ENCODE data around the gene PAPPA2. TPM values are rescaled to one million over a fixed set of nuclear protein-coding genes. Genes with fewer than 3 reads are reported as not detected.

Gene PAPPA2
- total RNA-seq, 3 donors from 2014 or later, result 1.2 to 3.9 (median 2.6) TPM

DNA sequence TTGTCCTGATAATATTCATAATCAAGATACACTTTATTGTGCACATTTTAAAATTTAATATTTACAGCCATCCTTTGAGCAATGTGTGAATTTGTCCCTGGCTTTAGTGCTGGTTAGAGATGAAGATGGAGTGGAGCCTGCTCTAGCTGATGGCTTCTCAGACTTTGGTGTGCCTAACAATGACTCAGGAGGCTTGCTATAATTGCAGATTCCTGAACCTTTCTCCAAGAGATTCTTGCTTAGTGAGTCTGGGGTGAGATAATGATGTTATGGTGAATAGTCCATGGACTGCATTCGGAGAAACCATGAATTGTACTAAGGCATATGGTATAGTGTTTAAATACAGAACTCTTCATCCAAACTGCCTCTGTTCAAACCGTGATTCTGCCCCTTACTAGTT is 307.1 kb downstream of the PAPPA2 start:
- no peaks in the 10 kb centered on the region for H3K36me3 ChIP-seq
- TF ChIP-seq POLR2A (IDR thresholded peaks at IDR 0.05) (no peak), POLR2AphosphoS5 (IDR thresholded peaks at IDR 0.05) (no peak)
- TF ChIP-seq, protein P1, sequence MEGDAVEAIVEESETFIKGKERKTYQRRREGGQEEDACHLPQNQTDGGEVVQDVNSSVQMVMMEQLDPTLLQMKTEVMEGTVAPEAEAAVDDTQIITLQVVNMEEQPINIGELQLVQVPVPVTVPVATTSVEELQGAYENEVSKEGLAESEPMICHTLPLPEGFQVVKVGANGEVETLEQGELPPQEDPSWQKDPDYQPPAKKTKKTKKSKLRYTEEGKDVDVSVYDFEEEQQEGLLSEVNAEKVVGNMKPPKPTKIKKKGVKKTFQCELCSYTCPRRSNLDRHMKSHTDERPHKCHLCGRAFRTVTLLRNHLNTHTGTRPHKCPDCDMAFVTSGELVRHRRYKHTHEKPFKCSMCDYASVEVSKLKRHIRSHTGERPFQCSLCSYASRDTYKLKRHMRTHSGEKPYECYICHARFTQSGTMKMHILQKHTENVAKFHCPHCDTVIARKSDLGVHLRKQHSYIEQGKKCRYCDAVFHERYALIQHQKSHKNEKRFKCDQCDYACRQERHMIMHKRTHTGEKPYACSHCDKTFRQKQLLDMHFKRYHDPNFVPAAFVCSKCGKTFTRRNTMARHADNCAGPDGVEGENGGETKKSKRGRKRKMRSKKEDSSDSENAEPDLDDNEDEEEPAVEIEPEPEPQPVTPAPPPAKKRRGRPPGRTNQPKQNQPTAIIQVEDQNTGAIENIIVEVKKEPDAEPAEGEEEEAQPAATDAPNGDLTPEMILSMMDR (IDR thresholded peaks at IDR 0.05), result no peak
- no peaks in the 10 kb centered on the region for H3K4me1 ChIP-seq
- DNase-seq (ENCODE audit: low spot score in 2 of 2), result no peak
- H3K27me3 ChIP-seq, result peaks cover 0 to 4% of the 10 kb centered on the region in 2 donors
- intact Hi-C loops (cut with DNase I; ENCODE audit: low total_unique reads), result no loop called here
- H3K9me3 ChIP-seq, result no peaks in the 10 kb centered on the region
- no peak overlapping the region for H3K27ac ChIP-seq
- H3K4me3 ChIP-seq, result no peak overlapping the region

DNA sequence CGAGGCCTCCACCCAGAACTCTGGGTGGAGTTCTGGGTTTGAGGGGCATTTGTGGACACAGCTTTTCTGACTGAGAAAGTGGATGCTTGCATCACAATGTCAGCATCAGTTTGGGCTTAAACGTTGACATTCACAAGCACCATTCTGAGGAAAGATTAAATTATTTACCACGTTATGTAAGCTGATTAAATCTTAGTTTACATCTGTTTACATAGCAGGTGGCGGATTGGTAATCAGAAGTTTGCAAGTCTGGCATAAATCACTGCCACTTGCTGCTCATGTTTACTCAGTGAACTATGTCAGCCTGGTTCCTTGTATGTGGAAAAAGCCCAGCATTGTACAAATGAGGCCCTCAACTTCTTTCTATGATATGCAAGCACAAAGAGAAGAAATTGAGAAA is 310.1 kb downstream of the PAPPA2 start:
- peaks cover 0 to 4% of the 10 kb centered on the region in 2 donors for H3K27me3 ChIP-seq
- no peak overlapping the region for H3K27ac ChIP-seq
- intact Hi-C loops (cut with DNase I; ENCODE audit: low total_unique reads), result no loop called here
- TF ChIP-seq POLR2A (IDR thresholded peaks at IDR 0.05), result no peak
- H3K9me3 ChIP-seq, result no peaks in the 10 kb centered on the region
- no peak overlapping the region for H3K4me3 ChIP-seq
- no peak for DNase-seq (ENCODE audit: low spot score in 2 of 2)
- H3K36me3 ChIP-seq, result no peaks in the 10 kb centered on the region
- no peaks in the 10 kb centered on the region for H3K4me1 ChIP-seq

- Histone ChIP-seq H3K4me1 (no peaks in the 10 kb centered on the region), H3K4me3 (no peak overlapping the region), H3K27ac (no peak overlapping the region), H3K27me3 (peaks cover 0 to 4% of the 10 kb centered on the region in 2 donors), H3K36me3 (no peaks in the 10 kb centered on the region), H3K9me3 (no peaks in the 10 kb centered on the region)
- TF ChIP-seq, protein P1 (IDR thresholded peaks at IDR 0.05), result no peak
- no peak for TF ChIP-seq POLR2A (IDR thresholded peaks at IDR 0.05)
- TF ChIP-seq POLR2AphosphoS5 (IDR thresholded peaks at IDR 0.05), result no peak
- DNase-seq (ENCODE audit: low spot score in 2 of 2), result no peak
- intact Hi-C loops (cut with DNase I; ENCODE audit: low total_unique reads), result no loop called here
Observed at GRCh38 chr1:176774224-176774623, 311.2 kb downstream of the PAPPA2 start.

DNA sequence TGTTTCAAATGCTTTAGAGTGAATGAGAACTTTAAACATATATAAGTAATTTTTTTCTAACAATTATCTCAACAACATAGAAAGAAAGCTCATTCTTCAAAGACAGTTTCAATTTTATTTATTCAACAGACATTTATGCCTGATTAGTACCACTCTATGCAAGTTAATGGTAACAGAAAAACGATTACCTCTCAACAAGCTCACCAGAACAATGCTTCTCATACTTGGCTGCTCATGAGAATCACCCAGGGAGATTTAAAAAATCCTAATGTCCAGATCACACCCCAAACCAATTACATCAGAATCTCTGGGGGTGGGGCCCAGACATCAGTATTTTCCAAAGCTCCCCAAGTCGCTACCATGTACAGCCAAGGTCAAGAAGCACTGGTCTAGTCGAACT is 312.4 kb downstream of the PAPPA2 start:
- Histone ChIP-seq H3K4me3 (no peak overlapping the region), H3K27ac (no peak overlapping the region), H3K27me3 (no peaks in the 10 kb centered on the region), H3K36me3 (no peaks in the 10 kb centered on the region), H3K4me1 (no peaks in the 10 kb centered on the region), H3K9me3 (no peaks in the 10 kb centered on the region)
- no peak for DNase-seq (ENCODE audit: low spot score in 2 of 2)
- no peak for TF ChIP-seq POLR2AphosphoS5 (IDR thresholded peaks at IDR 0.05)
- no peak for TF ChIP-seq POLR2A (IDR thresholded peaks at IDR 0.05)
- TF ChIP-seq, protein P1 (IDR thresholded peaks at IDR 0.05), result no peak
- intact Hi-C loops (cut with DNase I; ENCODE audit: low total_unique reads), result no loop called here

GRCh38 chr1:176775996-176776395 is 313.0 kb downstream of the PAPPA2 start:
- no peak overlapping the region for H3K4me3 ChIP-seq
- H3K4me1 ChIP-seq, result no peaks in the 10 kb centered on the region
- DNase-seq (ENCODE audit: low spot score in 2 of 2), result no peak
- intact Hi-C loops (cut with DNase I; ENCODE audit: low total_unique reads), result no loop called here
- H3K27ac ChIP-seq, result no peak overlapping the region
- no peaks in the 10 kb centered on the region for H3K36me3 ChIP-seq
- no peaks in the 10 kb centered on the region for H3K9me3 ChIP-seq
- no peak for TF ChIP-seq POLR2AphosphoS5 (IDR thresholded peaks at IDR 0.05)
- no peak for TF ChIP-seq POLR2A (IDR thresholded peaks at IDR 0.05)
- TF ChIP-seq, protein P1 (IDR thresholded peaks at IDR 0.05), result no peak
- H3K27me3 ChIP-seq, result no peaks in the 10 kb centered on the region

- no peaks in the 10 kb centered on the region for H3K27me3 ChIP-seq
- H3K4me3 ChIP-seq, result no peak overlapping the region
- TF ChIP-seq POLR2AphosphoS5 (IDR thresholded peaks at IDR 0.05), result no peak
- H3K4me1 ChIP-seq, result no peaks in the 10 kb centered on the region
- no peaks in the 10 kb centered on the region for H3K36me3 ChIP-seq
- no peaks in the 10 kb centered on the region for H3K9me3 ChIP-seq
- intact Hi-C loops (cut with DNase I; ENCODE audit: low total_unique reads), result no loop called here
- H3K27ac ChIP-seq, result no peak overlapping the region
- DNase-seq (ENCODE audit: low spot score in 2 of 2), result no peak
Observed at GRCh38 chr1:176778056-176778455, 315.1 kb downstream of the PAPPA2 start.

Measured in breast epithelium (tissue), 4 donors.